K562 (cell line): Measurements from ENCODE around the gene KIF3B. TPM values are rescaled to one million over a fixed set of nuclear protein-coding genes. Genes with fewer than 3 reads are reported as not detected.

Source experiments
- ATAC-seq: fragments of 200-7000 bp; cut with Tn5 transposase; 3 replicates; pipeline ENCODE4 v1.9.1; 2020; ENCODE audit warnings: moderate library complexity
- BruUV-seq: library from RNA; stranded (reverse); fragments of 400-500 nt; replicated peaks from 2 replicates; lab custom pipeline; 2021; lab: Mats Ljungman, UMichigan
- CTCF ChIA-PET: fragments of 300-600 bp; formaldehyde crosslinking; extraction: SDS; loops from one replicate; lab custom pipeline; 2021; ENCODE audit warnings: low intra/inter-chr PET ratio; lab: Yijun Ruan, JAX
- POLR2A ChIA-PET: fragments of 300-600, 350-650 bp; sonication (Branson Sonifier 250); formaldehyde crosslinking; extraction: SDS; loops from one replicate; lab custom pipeline; 2021; ENCODE audit warnings: antibody characterized with exemption, inconsistent platforms; lab: Yijun Ruan, JAX
- DNase-seq, 4 experiments: peaks; one replicate each; pipeline versions ENCODE4 v3.0.0 to v3.0.0-alpha.2; 2011 to 2018; ENCODE audit warnings: low spot score in 3 of 4, mixed read lengths in 3 of 4; ENCODE audit errors: extremely low read depth in 1 of 4
- FAIRE-seq: peaks from 2 replicates; lab custom pipeline; 2011; peaks lifted over from hg19 to GRCh38; lab: Jason Lieb, UNC
- H2AFZ ChIP-seq: 2 replicates; pipeline ENCODE4 v1.6.0; 2011; ENCODE audit warnings: low read depth, low read length, control low read depth, inconsistent platforms
- H3K27ac ChIP-seq: fragments of 200-600 bp; 3 replicates; pipeline ENCODE4 v1.8.0; 2011; ENCODE audit warnings: low read depth, mild to moderate bottlenecking, control low read depth, inconsistent platforms, low read length, moderate library complexity, mixed read lengths; ENCODE audit errors: extremely low read depth
- H3K27me3 ChIP-seq, 2 experiments: fragments of 300-600 bp in 1 of 2; 2 replicates in 1 of 2; 3 replicates in 1 of 2; pipeline versions ENCODE4 v1.6.0 to v1.8.0; 2011; ENCODE audit warnings: inconsistent platforms in 2 of 2, low read length in 2 of 2, mild to moderate bottlenecking in 1 of 2, mixed read lengths in 1 of 2, moderate library complexity in 1 of 2; ENCODE audit not compliant: control insufficient read depth in 2 of 2, insufficient read depth in 2 of 2
- H3K36me3 ChIP-seq: fragments of 300-600 bp; 3 replicates; pipeline ENCODE4 v1.8.0; 2011; ENCODE audit warnings: mild to moderate bottlenecking, low read length, inconsistent platforms; ENCODE audit not compliant: control insufficient read depth, insufficient read depth
- H3K4me1 ChIP-seq, 2 experiments: fragments of 200-600 bp in 1 of 2; replicated peaks in 1 of 2; 2 replicates in 1 of 2; 3 replicates in 1 of 2; pipeline versions ENCODE4 v1.5.1 to v1.8.0; 2011; ENCODE audit warnings: inconsistent platforms in 2 of 2, low read length in 2 of 2, mild to moderate bottlenecking in 1 of 2, mixed read lengths in 1 of 2, moderate library complexity in 1 of 2; ENCODE audit not compliant: control insufficient read depth in 2 of 2, insufficient read depth in 2 of 2
- H3K4me2 ChIP-seq: 2 replicates; pipeline ENCODE4 v1.6.1; 2011; ENCODE audit warnings: low read length, control low read depth, inconsistent platforms, mixed read lengths; ENCODE audit not compliant: insufficient read depth
- H3K4me3 ChIP-seq: fragments of 200-600 bp; sonication (generic), shearing (Covaris generic); 2 replicates; pipeline ENCODE4 v1.5.1; 2016; ENCODE audit warnings: control low read depth, inconsistent platforms
- H3K79me2 ChIP-seq: fragments of 200-600 bp; 3 replicates; pipeline ENCODE4 v1.8.0; 2011; ENCODE audit warnings: low read length, inconsistent platforms; ENCODE audit not compliant: control insufficient read depth, insufficient read depth
- H3K9ac ChIP-seq, 2 experiments: 2 replicates each; pipeline versions ENCODE4 v1.6.0 to v1.6.1; 2011; ENCODE audit warnings: low read depth in 2 of 2, low read length in 2 of 2, control low read depth in 1 of 2, inconsistent platforms in 1 of 2, mild to moderate bottlenecking in 1 of 2, mixed read lengths in 1 of 2; ENCODE audit not compliant: insufficient read depth in 1 of 2
- H3K9me1 ChIP-seq: one replicate; pipeline ENCODE4 v1.6.0; 2011; ENCODE audit warnings: inconsistent platforms, mild to moderate bottlenecking, low read length, moderate library complexity; ENCODE audit not compliant: control insufficient read depth, insufficient read depth
- H3K9me3 ChIP-seq: replicated peaks from 2 replicates; pipeline ENCODE4 v1.5.1; 2011; ENCODE audit warnings: low read depth, low read length, inconsistent platforms; ENCODE audit not compliant: control insufficient read depth, insufficient read depth
- H4K20me1 ChIP-seq: replicated peaks from 2 replicates; pipeline ENCODE4 v1.6.1; 2011; ENCODE audit warnings: low read length, inconsistent platforms, mixed read lengths; ENCODE audit not compliant: control insufficient read depth, insufficient read depth
- CSDE1 ChIP-seq, 2 experiments: fragments of 450-650 bp; IDR thresholded peaks; 2 replicates each; pipeline ENCODE4 v1.6.1; 2016; ENCODE audit warnings: mild to moderate bottlenecking in 1 of 2
- CUX1 ChIP-seq: fragments of 200-800 bp; sonication (Bioruptor generic); IDR thresholded peaks from 2 replicates; pipeline ENCODE4 v1.6.1; 2016; ENCODE audit warnings: missing genetic modification characterization, missing compliant biosample characterization
- PBX2 ChIP-seq, 2 experiments: IDR thresholded peaks in 1 of 2; conservative IDR thresholded peaks in 1 of 2; 2 replicates each; pipeline ENCODE4 v1.6.1; 2016; ENCODE audit warnings: low read depth in 2 of 2, mild to moderate bottlenecking in 1 of 2, missing compliant biosample characterization in 1 of 2, missing genetic modification characterization in 1 of 2, moderate library complexity in 1 of 2
- ZNF174 ChIP-seq: fragments of 250-450 bp; sonication (Bioruptor Pico); IDR thresholded peaks from 2 replicates; pipeline ENCODE4 v1.4.0; 2020; ENCODE audit warnings: mild to moderate bottlenecking
- ZNF184 ChIP-seq: sonication (generic); formaldehyde crosslinking; IDR thresholded peaks from 2 replicates; pipeline ENCODE4 v1.5.0; 2020; ENCODE audit warnings: missing genetic modification reagents
- ZNF444 ChIP-seq: fragments of 250-450 bp; sonication (Bioruptor Pico); IDR thresholded peaks from 2 replicates; pipeline ENCODE4 v1.4.0; 2020; ENCODE audit warnings: mild to moderate bottlenecking, moderate library complexity
- ZNF696 ChIP-seq: fragments of 250-450 bp; sonication (Bioruptor Pico); conservative IDR thresholded peaks from 2 replicates; pipeline ENCODE4 v1.4.0; 2020; ENCODE audit warnings: mild to moderate bottlenecking, moderate library complexity
- WGBS: fragments of 100-300 bp; shearing (Covaris generic); methylation state at CpG from one replicate; pipeline ENCODE4 v1.1.6; 2016; ENCODE audit warnings: low coverage, mixed read lengths; ENCODE audit not compliant: insufficient coverage; ENCODE audit errors: missing lambda C conversion rate; 5-methylcytosine and 5-hydroxymethylcytosine counted together
- in situ Hi-C: fragments of 300-500 bp; cut with MboI; formaldehyde crosslinking; loops from 4 replicates; pipeline ENCODE4 v1.15.0; 2018; ENCODE audit warnings: inconsistent platforms, mixed read lengths
- intact Hi-C: fragments of 100-400 bp; cut with micrococcal nuclease; formaldehyde crosslinking; loops from 2 replicates; pipeline ENCODE4 v1.14.2; 2022
- polyA plus RNA-seq, 8 experiments: library from polyadenylated mRNA; depleted of rRNA in 4 of 8; stranded (reverse) in 5 of 8; unstranded in 3 of 8; fragments of >200 nt; fragmentation: Nextera tagmentation in 2 of 8; fragmentation: Illumina TruSeq in 1 of 8; extraction: Ambion mirVana in 2 of 8; extraction: Trizol in 1 of 8; gene quantifications; 2 replicates each; pipeline versions ENCODE4 v1.2.1 to v1.2.3, GENCODE V29; 2011 to 2014; ENCODE audit warnings: inconsistent platforms in 1 of 8, missing spikeins in 1 of 8
- total RNA-seq, 7 experiments: library from RNA; depleted of rRNA in 6 of 7; stranded (reverse); fragments of >200 nt in 6 of 7; fragmentation: Illumina TruSeq in 2 of 7; extraction: Trizol in 2 of 7; gene quantifications; 2 replicates each; pipeline versions ENCODE4 v1.2.1 to v1.2.3, GENCODE V29; 2011 to 2021; ENCODE audit warnings: low replicate concordance in 1 of 7
- TF ChIP-seq, protein P1 (sequence below): fragments of 450-650 bp; IDR thresholded peaks from 2 replicates; pipeline ENCODE4 v1.6.1; 2016; ENCODE audit warnings: borderline replicate concordance
- TF ChIP-seq, protein P2 (sequence below): sonication (generic); formaldehyde crosslinking; IDR thresholded peaks from 2 replicates; pipeline ENCODE4 v1.8.0; 2022; ENCODE audit warnings: missing genetic modification reagents, mild to moderate bottlenecking, borderline replicate concordance

Gene KIF3B
- total and polyA plus RNA-seq, 9 of the 15 experiments (the other 6 are each of a cell fraction or from before 2014, with no cell fraction given), result 2.9 to 12.3 (median 8.6) TPM

- POLR2A ChIA-PET, result interaction anchor here (0.7 to 0.8 kb wide), 2 partner anchors 22 to 389 kb away, joined by 3 to 5 read pairs; no protein-coding TSS in a partner anchor
- Histone ChIP-seq H4K20me1 (no peaks in the 10 kb centered on the region), H3K27ac (peak overlapping the region; percentile 55), H2AFZ (peak overlapping the region; percentile 18; the same call in 1 of the 2 replicates), H3K27me3 (no peaks in the 10 kb centered on the region), H3K79me2 (no peaks in the 10 kb centered on the region), H3K9me3 (no peaks in the 10 kb centered on the region), H3K9me1 (no peaks in the 10 kb centered on the region), H3K4me1 (peaks cover 11 to 21% of the 10 kb centered on the region in 2 experiments), H3K36me3 (peaks cover 8% of the 10 kb centered on the region; the same call in 2 of the 3 replicates), H3K4me2 (peak overlapping the region; percentile 1; the same call in 1 of the 2 replicates), H3K9ac (0 out of 4 replicates have a peak overlapping the region, but pooled peaks of 1 of the 2 experiments have one; percentile 28), H3K4me3 (no peak overlapping the region)
- CTCF ChIA-PET, result no interaction called here
- WGBS, result 27% methylated on average over 6 of the region's 6 CpGs
- in situ Hi-C loops (no loop called here), intact Hi-C loops (no loop called here)
- no TSS peak for BruUV-seq
- ATAC-seq (peak; percentile 88), DNase-seq (peak in 1 of 4 experiments; percentile 58), FAIRE-seq (peak; percentile 52)
- TF ChIP-seq PBX2 (CRISPR knock-in tag; IDR thresholded peaks at IDR 0.05; ENCODE audit: low read depth), result no peak
- no peak for TF ChIP-seq PBX2 (tag; conservative IDR thresholded peaks at IDR 0.05; ENCODE audit: low read depth)
- no peak for TF ChIP-seq ZNF444
- TF ChIP-seq, protein P1, sequence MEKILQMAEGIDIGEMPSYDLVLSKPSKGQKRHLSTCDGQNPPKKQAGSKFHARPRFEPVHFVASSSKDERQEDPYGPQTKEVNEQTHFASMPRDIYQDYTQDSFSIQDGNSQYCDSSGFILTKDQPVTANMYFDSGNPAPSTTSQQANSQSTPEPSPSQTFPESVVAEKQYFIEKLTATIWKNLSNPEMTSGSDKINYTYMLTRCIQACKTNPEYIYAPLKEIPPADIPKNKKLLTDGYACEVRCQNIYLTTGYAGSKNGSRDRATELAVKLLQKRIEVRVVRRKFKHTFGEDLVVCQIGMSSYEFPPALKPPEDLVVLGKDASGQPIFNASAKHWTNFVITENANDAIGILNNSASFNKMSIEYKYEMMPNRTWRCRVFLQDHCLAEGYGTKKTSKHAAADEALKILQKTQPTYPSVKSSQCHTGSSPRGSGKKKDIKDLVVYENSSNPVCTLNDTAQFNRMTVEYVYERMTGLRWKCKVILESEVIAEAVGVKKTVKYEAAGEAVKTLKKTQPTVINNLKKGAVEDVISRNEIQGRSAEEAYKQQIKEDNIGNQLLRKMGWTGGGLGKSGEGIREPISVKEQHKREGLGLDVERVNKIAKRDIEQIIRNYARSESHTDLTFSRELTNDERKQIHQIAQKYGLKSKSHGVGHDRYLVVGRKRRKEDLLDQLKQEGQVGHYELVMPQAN, result no peak
- TF ChIP-seq ZNF174, result no peak
- TF ChIP-seq CUX1 (CRISPR knock-in tag), result no peak
- TF ChIP-seq CSDE1 (IDR thresholded peaks at IDR 0.05), result no peak
- no peak for TF ChIP-seq ZNF696 (CRISPR knock-in tag)
- TF ChIP-seq, protein P2, sequence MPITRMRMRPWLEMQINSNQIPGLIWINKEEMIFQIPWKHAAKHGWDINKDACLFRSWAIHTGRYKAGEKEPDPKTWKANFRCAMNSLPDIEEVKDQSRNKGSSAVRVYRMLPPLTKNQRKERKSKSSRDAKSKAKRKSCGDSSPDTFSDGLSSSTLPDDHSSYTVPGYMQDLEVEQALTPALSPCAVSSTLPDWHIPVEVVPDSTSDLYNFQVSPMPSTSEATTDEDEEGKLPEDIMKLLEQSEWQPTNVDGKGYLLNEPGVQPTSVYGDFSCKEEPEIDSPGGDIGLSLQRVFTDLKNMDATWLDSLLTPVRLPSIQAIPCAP (CRISPR knock-in tag), result no peak
- TF ChIP-seq ZNF184 (CRISPR knock-in tag), result no peak
Observed at GRCh38 chr20:32325706-32326503, 48.5 kb downstream of the KIF3B start.
